HS-5 (cell line): Measurements from ENCODE around the gene CHAMP1.
A peak's percentile ranks its signal among the peaks of the same experiment; 100 is the strongest.

Source experiments
- DNase-seq: peaks from one replicate; pipeline ENCODE4 v3.0.0-alpha.2; 2012; ENCODE audit warnings: low read depth

The CHAMP1 gene

GRCh38 chr13:114298866-114299265 is 15.4 kb upstream of the CHAMP1 start:
- DNase-seq, result no peak

GRCh38 chr13:114299604-114300305 is 14.5 kb upstream of the CHAMP1 start:
- no peak for DNase-seq

DNA sequence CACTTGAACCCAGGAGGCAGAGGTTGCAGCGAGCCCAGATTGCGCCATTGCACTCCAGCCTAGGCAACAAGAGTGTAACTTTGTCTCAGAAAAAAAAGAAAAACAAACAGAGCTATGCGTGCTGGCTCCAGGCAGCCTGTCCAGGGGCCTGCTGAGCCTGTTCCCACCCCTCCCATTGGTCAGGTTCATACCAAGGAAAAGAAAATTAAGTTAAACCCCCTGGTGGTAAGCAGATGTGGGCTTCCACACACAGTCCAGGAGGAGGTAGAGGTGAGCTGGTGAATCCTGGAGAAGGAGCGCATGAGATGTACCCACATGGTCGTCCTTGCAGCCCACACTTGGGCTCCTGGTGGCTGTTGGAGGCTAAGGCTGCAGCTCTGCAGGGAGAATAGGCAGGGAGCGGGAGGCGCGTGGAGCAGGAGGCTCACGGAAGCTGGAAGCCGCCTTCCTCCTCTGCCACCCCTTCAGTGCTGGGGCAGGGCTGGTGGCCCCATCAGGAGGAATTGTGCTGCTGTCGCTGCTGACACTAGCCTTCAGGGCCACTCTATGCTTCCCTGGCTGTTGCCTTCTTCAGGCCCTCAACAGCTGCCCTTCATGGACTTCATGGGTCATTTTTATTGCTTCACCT is 10.5 kb upstream of the CHAMP1 start:
- DNase-seq, result no peak

- no peak for DNase-seq
Observed at GRCh38 chr13:114304346-114305034, 9.8 kb upstream of the CHAMP1 start.

- no peak for DNase-seq
Observed at GRCh38 chr13:114309086-114309485, 5.2 kb upstream of the CHAMP1 start.

DNA sequence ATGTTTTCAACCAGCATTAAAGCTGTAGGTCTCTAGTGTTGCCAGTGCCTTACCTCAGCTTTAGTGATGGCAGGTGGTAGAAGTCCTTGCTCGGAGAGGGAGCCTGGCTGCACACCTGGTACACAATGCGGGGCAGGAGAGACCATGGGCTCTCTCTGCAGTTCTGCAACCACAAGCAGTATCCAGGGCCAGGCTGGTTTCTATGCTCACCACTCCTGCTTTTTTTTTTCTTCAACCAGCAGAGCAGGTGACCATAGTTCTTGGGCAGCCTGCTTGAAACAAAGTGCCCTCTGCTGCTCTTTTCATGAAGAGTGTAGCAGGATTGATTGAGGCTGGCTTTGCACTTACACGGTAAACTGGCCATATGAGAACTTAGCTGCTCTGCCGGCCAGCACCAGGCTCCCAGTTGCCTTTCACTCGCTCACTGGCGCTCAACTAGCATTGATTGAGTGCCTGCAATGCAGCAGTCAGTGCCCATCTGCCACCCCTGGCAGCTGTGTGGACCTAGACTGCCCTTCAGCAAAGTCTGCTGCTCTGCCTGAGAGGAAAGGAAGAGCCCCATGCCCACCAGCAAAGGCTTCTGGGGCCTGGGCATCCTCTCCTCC is 4.4 kb upstream of the CHAMP1 start:
- DNase-seq, result no peak

GRCh38 chr13:114310956-114311355 is 3.3 kb upstream of the CHAMP1 start:
- no peak for DNase-seq

- no peak for DNase-seq
Observed at GRCh38 chr13:114311387-114311786, 2.9 kb upstream of the CHAMP1 start.

- DNase-seq, result no peak
Observed at GRCh38 chr13:114311908-114312307, 2.4 kb upstream of the CHAMP1 start.

- no peak for DNase-seq
Observed at GRCh38 chr13:114313061-114313860, 1.0 kb upstream of the CHAMP1 start.

GRCh38 chr13:114315074-114315785 is 927 bp downstream of the CHAMP1 start:
- DNase-seq, result no peak

GRCh38 chr13:114318624-114319023 is 4.3 kb downstream of the CHAMP1 start:
- no peak for DNase-seq

DNA sequence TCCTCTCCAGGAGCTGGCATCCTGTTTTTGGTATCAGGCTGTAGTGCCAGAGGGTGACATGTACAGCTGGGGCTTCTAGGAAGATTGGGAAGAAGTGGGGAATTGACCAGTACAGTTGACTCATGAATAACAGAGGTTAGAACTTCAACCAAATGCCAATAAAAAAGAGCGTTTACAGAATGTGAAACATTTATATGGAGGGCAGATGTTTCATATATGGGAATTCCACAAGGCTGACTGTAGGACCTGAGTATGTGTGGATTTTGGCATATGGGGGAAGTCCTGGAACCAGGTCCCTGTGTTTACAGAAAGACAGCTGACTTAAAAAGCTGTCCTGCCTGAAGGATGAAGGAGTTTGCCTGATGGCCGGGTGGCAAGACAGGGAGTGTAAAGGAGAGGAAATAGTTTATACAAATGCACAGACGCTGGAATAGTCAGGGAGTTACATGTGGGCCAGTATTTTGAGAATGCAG is 5.2 kb downstream of the CHAMP1 start:
- DNase-seq, result peak; percentile 72

- no peak for DNase-seq
Observed at GRCh38 chr13:114320065-114320464, 5.8 kb downstream of the CHAMP1 start.

GRCh38 chr13:114321256-114321655 is 7.0 kb downstream of the CHAMP1 start:
- no peak for DNase-seq

- no peak for DNase-seq
Observed at GRCh38 chr13:114323349-114323748, 9.0 kb downstream of the CHAMP1 start.

DNA sequence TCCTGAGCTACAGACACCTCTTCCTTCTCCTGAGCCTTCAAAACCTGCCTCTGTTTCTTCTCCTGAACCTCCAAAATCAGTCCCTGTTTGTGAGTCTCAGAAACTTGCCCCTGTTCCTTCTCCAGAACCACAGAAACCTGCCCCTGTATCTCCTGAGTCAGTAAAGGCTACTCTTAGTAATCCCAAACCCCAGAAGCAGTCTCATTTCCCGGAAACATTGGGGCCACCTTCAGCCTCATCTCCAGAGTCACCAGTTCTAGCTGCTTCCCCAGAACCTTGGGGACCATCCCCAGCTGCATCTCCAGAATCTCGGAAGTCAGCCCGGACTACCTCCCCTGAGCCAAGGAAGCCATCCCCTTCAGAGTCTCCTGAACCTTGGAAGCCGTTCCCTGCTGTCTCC is 10.0 kb downstream of the CHAMP1 start:
- no peak for DNase-seq

GRCh38 chr13:114325729-114326128 is 11.4 kb downstream of the CHAMP1 start:
- DNase-seq, result no peak

DNA sequence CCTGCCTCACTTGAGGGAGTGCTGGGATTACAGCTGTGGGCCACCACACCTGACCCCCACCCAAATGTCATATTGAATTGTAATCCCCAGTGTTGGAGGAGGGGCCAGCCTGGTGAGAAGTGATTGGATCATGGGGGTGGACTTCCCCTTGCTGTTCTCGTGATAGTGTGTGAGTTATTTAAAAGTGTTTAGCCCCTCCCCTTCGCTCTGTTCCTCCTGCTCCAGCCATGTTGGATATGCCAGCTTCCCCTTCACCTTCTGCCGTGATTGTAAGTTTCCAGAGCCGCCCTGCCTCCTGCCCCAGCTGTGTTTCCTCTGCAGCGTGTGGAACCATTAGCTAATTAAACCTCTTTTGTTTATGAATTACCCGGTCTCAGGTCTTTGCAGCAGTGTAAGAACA is 13.7 kb downstream of the CHAMP1 start:
- DNase-seq, result no peak

DNA sequence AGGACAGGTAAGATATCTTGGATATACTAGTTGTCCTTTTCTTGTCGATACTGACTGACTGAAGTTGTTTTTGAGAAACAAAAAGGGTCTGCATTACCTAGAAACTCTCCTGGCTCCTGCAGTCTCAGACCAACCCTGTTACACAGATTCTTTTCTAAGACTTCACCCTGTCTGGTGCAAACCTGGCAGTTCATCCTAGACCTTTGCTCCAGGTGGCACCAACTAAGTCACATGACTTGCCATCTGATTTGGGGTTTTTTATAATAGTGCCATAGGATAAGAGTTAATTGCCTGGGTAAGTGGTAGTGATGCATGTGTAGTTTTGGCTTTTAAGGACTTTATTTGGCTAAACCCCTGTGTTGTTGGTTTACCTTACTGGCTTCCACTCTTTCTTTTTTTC is 14.3 kb downstream of the CHAMP1 start:
- DNase-seq, result no peak

DNA sequence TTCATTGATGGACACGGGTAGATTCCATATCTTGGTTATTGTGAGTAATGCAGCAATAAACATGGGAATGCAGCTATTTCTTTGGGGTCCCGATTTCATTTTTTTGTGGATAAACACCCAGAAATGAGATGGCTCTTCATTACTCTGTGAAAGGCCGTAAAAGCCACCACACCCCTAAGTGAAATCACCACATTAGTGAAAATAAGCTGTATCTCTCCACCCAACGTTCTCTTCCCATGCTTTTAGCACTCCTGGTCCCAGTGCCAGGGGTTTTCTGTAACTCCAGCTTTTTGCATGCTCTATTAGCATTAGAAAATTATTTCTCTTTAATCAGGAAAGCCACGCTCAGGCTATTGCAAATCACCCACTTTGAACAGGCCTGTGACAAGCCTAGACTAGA is 15.8 kb downstream of the CHAMP1 start:
- no peak for DNase-seq
